ENCODE results near the gene RPA1. TPM values are rescaled to one million over a fixed set of nuclear protein-coding genes. Genes with fewer than 3 reads are reported as not detected.

The RPA1 gene
- total RNA-seq, 2 experiments from 2014 or later: 189 to 197 TPM

GRCh38 chr17:1937461-1937860, 107.7 kb downstream of the RPA1 start:
- Mint-ChIP-seq H3K4me1 (ENCODE audit: low read depth) (no peaks in the 10 kb centered on the region), H3K4me3 (no peak overlapping the region), H3K9me3 (no peaks in the 10 kb centered on the region), H3K27ac (no peak overlapping the region), H3K27me3 (no peaks in the 10 kb centered on the region), H3K36me3 (ENCODE audit: low read depth) (no peaks in the 10 kb centered on the region)
- intact Hi-C loops (cut with micrococcal nuclease): no loop called here
- CTCF ChIA-PET: interaction anchor here (1.3 kb wide), 1 partner anchor 28 kb away, joined by 4 read pairs; no protein-coding TSS in a partner anchor
- no peak for ATAC-seq
- no peak for TF ChIP-seq CTCF (IDR thresholded peaks at IDR 0.05)
- DNase-seq: no peak
- POLR2A ChIA-PET: no interaction called here

GRCh38 chr17:1939981-1940809, 110.4 kb downstream of the RPA1 start:
- Mint-ChIP-seq H3K27ac (no peak overlapping the region), H3K4me1 (ENCODE audit: low read depth) (no peaks in the 10 kb centered on the region), H3K27me3 (no peaks in the 10 kb centered on the region), H3K9me3 (no peaks in the 10 kb centered on the region), H3K4me3 (no peak overlapping the region), H3K36me3 (ENCODE audit: low read depth) (no peaks in the 10 kb centered on the region)
- ChIA-PET POLR2A (no interaction called here), CTCF (no interaction called here)
- DNase-seq (no peak), ATAC-seq (no peak)
- intact Hi-C loops (cut with micrococcal nuclease): no loop called here
- no peak for TF ChIP-seq CTCF (IDR thresholded peaks at IDR 0.05)

- Mint-ChIP-seq H3K9me3 (no peaks in the 10 kb centered on the region), H3K27ac (no peak overlapping the region), H3K27me3 (no peaks in the 10 kb centered on the region), H3K4me3 (no peak overlapping the region), H3K36me3 (ENCODE audit: low read depth) (no peaks in the 10 kb centered on the region), H3K4me1 (ENCODE audit: low read depth) (no peaks in the 10 kb centered on the region)
- no peak for TF ChIP-seq CTCF (IDR thresholded peaks at IDR 0.05)
- intact Hi-C loops (cut with micrococcal nuclease): no loop called here
- no peak for ATAC-seq
- ChIA-PET POLR2A (no interaction called here), CTCF (no interaction called here)
- no peak for DNase-seq
Observed at GRCh38 chr17:1940810-1941185, 111.0 kb downstream of the RPA1 start.

- H3K4me1 Mint-ChIP-seq (ENCODE audit: low read depth): no peaks in the 10 kb centered on the region
- POLR2A ChIA-PET: no interaction called here
- no peaks in the 10 kb centered on the region for H3K36me3 Mint-ChIP-seq (ENCODE audit: low read depth)
- ATAC-seq: no peak
- intact Hi-C loops (cut with micrococcal nuclease): no loop called here
- CTCF ChIA-PET: no interaction called here
- no peak overlapping the region for H3K4me3 Mint-ChIP-seq
- no peaks in the 10 kb centered on the region for H3K27me3 Mint-ChIP-seq
- DNase-seq: no peak
- no peak for TF ChIP-seq CTCF (IDR thresholded peaks at IDR 0.05)
- H3K9me3 Mint-ChIP-seq: no peaks in the 10 kb centered on the region
- no peak overlapping the region for H3K27ac Mint-ChIP-seq
Observed at GRCh38 chr17:1941272-1942065, 111.7 kb downstream of the RPA1 start.

- no peaks in the 10 kb centered on the region for H3K36me3 Mint-ChIP-seq (ENCODE audit: low read depth)
- no peaks in the 10 kb centered on the region for H3K4me1 Mint-ChIP-seq (ENCODE audit: low read depth)
- no peak for TF ChIP-seq CTCF (IDR thresholded peaks at IDR 0.05)
- no peak overlapping the region for H3K4me3 Mint-ChIP-seq
- DNase-seq (no peak), ATAC-seq (no peak)
- ChIA-PET CTCF (no interaction called here), POLR2A (no interaction called here)
- intact Hi-C loops (cut with micrococcal nuclease): no loop called here
- H3K27ac Mint-ChIP-seq: no peak overlapping the region
- no peaks in the 10 kb centered on the region for H3K27me3 Mint-ChIP-seq
- no peaks in the 10 kb centered on the region for H3K9me3 Mint-ChIP-seq
Observed at GRCh38 chr17:1942066-1942365, 112.2 kb downstream of the RPA1 start.

All from activated CD8-positive, alpha-beta T cell treated with anti-CD3 and anti-CD28 coated beads for 36 hours (primary cell).